Endothelial cell of umbilical vein (primary cell): ENCODE data around the gene FUNDC1. TPM values are rescaled to one million over a fixed set of nuclear protein-coding genes. Genes with fewer than 3 reads are reported as not detected.

ENCODE experiments used
- BruUV-seq: library from RNA; stranded (reverse); fragments of 400-500 nt; replicated peaks from 2 replicates; lab custom pipeline; 2021; lab: Mats Ljungman, UMichigan
- CTCF ChIA-PET: fragments of 300-600, 350-600 bp; sonication (Branson Sonifier 250); formaldehyde crosslinking; loops from one replicate; lab custom pipeline; 2021; ENCODE audit warnings: antibody characterized with exemption, inconsistent platforms; lab: Charles Lee
- POLR2A ChIA-PET: fragments of 300-600, 350-600 bp; sonication (Branson Sonifier 250); formaldehyde crosslinking; loops from one replicate; lab custom pipeline; 2021; ENCODE audit warnings: antibody characterized with exemption, inconsistent platforms; lab: Charles Lee
- DNase-seq: peaks from one replicate; pipeline ENCODE4 v3.0.0-alpha.2; 2011; ENCODE audit warnings: low read depth, low spot score
- FAIRE-seq: peaks from 2 replicates; lab custom pipeline; 2011; peaks lifted over from hg19 to GRCh38; lab: Jason Lieb, UNC
- H2AFZ ChIP-seq: 2 replicates; pipeline ENCODE4 v1.6.0; 2012; ENCODE audit warnings: low read depth, low read length, control low read depth, inconsistent platforms
- H3K27ac ChIP-seq: 2 replicates; pipeline ENCODE4 v1.5.1; 2011; ENCODE audit warnings: low read depth, mild to moderate bottlenecking, control low read depth, low read length, moderate library complexity; ENCODE audit not compliant: insufficient read depth
- H3K27me3 ChIP-seq, 2 experiments: 2 replicates each; pipeline versions ENCODE4 v1.6.0 to v1.6.1; 2011; ENCODE audit warnings: low read length in 2 of 2, mixed read lengths in 1 of 2; ENCODE audit not compliant: control insufficient read depth in 2 of 2, insufficient read depth in 2 of 2
- H3K36me3 ChIP-seq, 2 experiments: 2 replicates in 1 of 2; 3 replicates in 1 of 2; pipeline ENCODE4 v1.5.1; 2011; ENCODE audit warnings: low read length in 2 of 2, mild to moderate bottlenecking in 1 of 2, moderate library complexity in 1 of 2; ENCODE audit not compliant: control insufficient read depth in 2 of 2, insufficient read depth in 2 of 2; ENCODE audit errors: extremely low read depth in 1 of 2
- H3K4me1 ChIP-seq: 3 replicates; pipeline ENCODE4 v1.5.1; 2011; ENCODE audit warnings: mild to moderate bottlenecking, low read length; ENCODE audit not compliant: control insufficient read depth, insufficient read depth; ENCODE audit errors: extremely low read depth
- H3K4me2 ChIP-seq: 2 replicates; pipeline ENCODE4 v1.6.1; 2011; ENCODE audit warnings: low read length, control low read depth, mixed read lengths; ENCODE audit not compliant: insufficient read depth
- H3K4me3 ChIP-seq, 3 experiments: fragments of 200-600 bp in 1 of 3; sonication (generic), shearing (Covaris generic) in 1 of 3; replicated peaks in 1 of 3; 2 replicates each; pipeline ENCODE4 v1.5.1; 2011 to 2016; ENCODE audit warnings: control low read depth in 3 of 3, low read length in 3 of 3, mild to moderate bottlenecking in 2 of 3, inconsistent platforms in 1 of 3, low read depth in 1 of 3, moderate library complexity in 1 of 3; ENCODE audit not compliant: insufficient read depth in 1 of 3
- H3K79me2 ChIP-seq: 2 replicates; pipeline ENCODE4 v1.6.0; 2012; ENCODE audit warnings: low read length, inconsistent platforms; ENCODE audit not compliant: control insufficient read depth, insufficient read depth
- H3K9ac ChIP-seq: replicated peaks from 2 replicates; pipeline ENCODE3; 2011; ENCODE audit warnings: low read length, control low read depth; ENCODE audit not compliant: insufficient read depth; ENCODE audit errors: extremely low read depth
- H3K9me1 ChIP-seq: replicated peaks from 3 replicates; pipeline ENCODE4 v1.6.0; 2011; ENCODE audit warnings: mild to moderate bottlenecking, low read length; ENCODE audit not compliant: control insufficient read depth, insufficient read depth; ENCODE audit errors: extremely low read depth
- H3K9me3 ChIP-seq: replicated peaks from 2 replicates; pipeline ENCODE4 v1.5.1; 2012; ENCODE audit warnings: low read length, inconsistent platforms; ENCODE audit not compliant: control insufficient read depth, insufficient read depth
- H4K20me1 ChIP-seq: replicated peaks from 2 replicates; pipeline ENCODE3; 2011; ENCODE audit warnings: mild to moderate bottlenecking, low read length; ENCODE audit not compliant: control insufficient read depth, insufficient read depth; ENCODE audit errors: extremely low read depth
- EZH2 ChIP-seq: IDR thresholded peaks from 2 replicates; pipeline ENCODE4 v1.6.1; 2012; ENCODE audit warnings: borderline replicate concordance, low read depth, mild to moderate bottlenecking, moderate library complexity, low read length, inconsistent platforms; ENCODE audit not compliant: severe bottlenecking
- FOS ChIP-seq: IDR thresholded peaks from 2 replicates; pipeline ENCODE4 v1.6.1; 2011; ENCODE audit warnings: mild to moderate bottlenecking, low read length, moderate library complexity, borderline replicate concordance; ENCODE audit not compliant: insufficient read depth
- GATA2 ChIP-seq: IDR thresholded peaks from 2 replicates; pipeline ENCODE4 v1.7.0; 2011; ENCODE audit warnings: low read depth, mild to moderate bottlenecking, moderate library complexity, mixed read lengths, low read length; ENCODE audit not compliant: insufficient read length, insufficient read depth
- JUN ChIP-seq: IDR thresholded peaks from 2 replicates; pipeline ENCODE4 v1.6.1; 2011; ENCODE audit warnings: borderline replicate concordance, low read depth; ENCODE audit not compliant: insufficient read length, insufficient read depth
- MYC ChIP-seq: IDR thresholded peaks from one replicate; pipeline ENCODE4 v1.6.1; 2011; ENCODE audit warnings: mild to moderate bottlenecking, low read depth, low read length
- POLR2A ChIP-seq: IDR thresholded peaks from 2 replicates; pipeline ENCODE4 v1.6.1; 2012; ENCODE audit warnings: low read depth, mild to moderate bottlenecking, control low read depth, low read length
- POLR2AphosphoS5 ChIP-seq: IDR thresholded peaks from 2 replicates; pipeline ENCODE4 v1.6.1; 2012; ENCODE audit warnings: low read depth, mild to moderate bottlenecking, control low read depth, low read length, moderate library complexity; ENCODE audit not compliant: insufficient read depth
- dilution Hi-C: fragments of 300-500 bp; cut with MboI; formaldehyde crosslinking; loops from one replicate; pipeline ENCODE4 v1.15.0; 2019; ENCODE audit warnings: low sequenced_read_pairs; ENCODE audit not compliant: extremely low pct_ligation_motif_present
- intact Hi-C: fragments of 100-400 bp; cut with micrococcal nuclease; formaldehyde crosslinking; loops from one replicate; pipeline ENCODE4 v1.10.0; 2022
- polyA plus RNA-seq, 4 experiments: library from polyadenylated mRNA; depleted of rRNA in 3 of 4; stranded (reverse) in 3 of 4; unstranded in 1 of 4; fragments of >200 nt; gene quantifications; 2 replicates each; pipeline versions ENCODE4 v1.2.1 to v1.2.3, GENCODE V29; 2011 to 2012; ENCODE audit warnings: missing spikeins in 1 of 4
- total RNA-seq: library from RNA; stranded (reverse); gene quantifications from 2 replicates; pipeline ENCODE4 v1.2.3, GENCODE V29; 2021
- TF ChIP-seq, protein P1 (sequence below): IDR thresholded peaks from 2 replicates; pipeline ENCODE4 v1.6.1; 2011; ENCODE audit not compliant: insufficient read depth, insufficient read length
- TF ChIP-seq, protein P2 (sequence below), 2 donors: IDR thresholded peaks; 1 replicate in 1 of 2; 2 replicates in 1 of 2; pipeline ENCODE4 v1.5.1; 2011; ENCODE audit warnings: low read length in 2 of 2, mild to moderate bottlenecking in 2 of 2, moderate library complexity in 2 of 2, control low read depth in 1 of 2, inconsistent platforms in 1 of 2, low read depth in 1 of 2; ENCODE audit not compliant: insufficient read depth in 1 of 2; ENCODE audit errors: extremely low read depth in 1 of 2

The FUNDC1 gene
- total and polyA plus RNA-seq, 2 donors (not counting 3 experiments of a cell fraction or from before 2014, with no cell fraction given), result 10.2 to 15.4 TPM

DNA sequence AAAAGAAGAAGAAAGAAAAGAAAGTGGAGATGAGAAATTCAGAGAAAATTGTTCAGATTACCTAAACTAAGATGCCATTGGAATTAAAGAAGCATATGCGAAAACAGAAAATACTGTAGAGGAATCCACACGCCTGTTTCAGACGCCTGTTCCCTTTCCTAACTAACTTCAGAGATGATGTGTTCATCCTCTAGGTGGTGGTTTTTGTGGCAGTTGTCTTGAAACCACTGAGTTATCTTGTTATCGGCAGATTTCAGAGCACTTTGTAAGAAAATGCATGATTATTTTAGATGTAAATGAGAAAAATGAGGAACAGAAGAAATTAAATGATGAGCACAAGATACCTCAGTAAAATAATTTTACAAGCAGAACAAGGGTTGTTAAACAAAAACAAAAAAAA, 48.3 kb downstream of the FUNDC1 start:
- no peak overlapping the region for H3K4me2 ChIP-seq
- DNase-seq (no peak), FAIRE-seq (no peak)
- intact Hi-C loops (no loop called here), dilution Hi-C loops (no loop called here)
- H3K4me1 ChIP-seq, result no peaks in the 10 kb centered on the region
- H3K9me3 ChIP-seq, result no peaks in the 10 kb centered on the region
- ChIA-PET CTCF (no interaction called here), POLR2A (no interaction called here)
- H3K27ac ChIP-seq, result no peak overlapping the region
- no peaks in the 10 kb centered on the region for H4K20me1 ChIP-seq
- no peak overlapping the region for H3K9ac ChIP-seq
- no peaks in the 10 kb centered on the region for H3K9me1 ChIP-seq
- no peaks in the 10 kb centered on the region for H3K27me3 ChIP-seq
- no peak for TF ChIP-seq MYC
- TF ChIP-seq, protein P1, sequence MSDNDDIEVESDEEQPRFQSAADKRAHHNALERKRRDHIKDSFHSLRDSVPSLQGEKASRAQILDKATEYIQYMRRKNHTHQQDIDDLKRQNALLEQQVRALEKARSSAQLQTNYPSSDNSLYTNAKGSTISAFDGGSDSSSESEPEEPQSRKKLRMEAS, result no peak
- TF ChIP-seq EZH2, result no peak
- TF ChIP-seq POLR2AphosphoS5, result no peak
- no peak for TF ChIP-seq FOS
- TF ChIP-seq, protein P2, sequence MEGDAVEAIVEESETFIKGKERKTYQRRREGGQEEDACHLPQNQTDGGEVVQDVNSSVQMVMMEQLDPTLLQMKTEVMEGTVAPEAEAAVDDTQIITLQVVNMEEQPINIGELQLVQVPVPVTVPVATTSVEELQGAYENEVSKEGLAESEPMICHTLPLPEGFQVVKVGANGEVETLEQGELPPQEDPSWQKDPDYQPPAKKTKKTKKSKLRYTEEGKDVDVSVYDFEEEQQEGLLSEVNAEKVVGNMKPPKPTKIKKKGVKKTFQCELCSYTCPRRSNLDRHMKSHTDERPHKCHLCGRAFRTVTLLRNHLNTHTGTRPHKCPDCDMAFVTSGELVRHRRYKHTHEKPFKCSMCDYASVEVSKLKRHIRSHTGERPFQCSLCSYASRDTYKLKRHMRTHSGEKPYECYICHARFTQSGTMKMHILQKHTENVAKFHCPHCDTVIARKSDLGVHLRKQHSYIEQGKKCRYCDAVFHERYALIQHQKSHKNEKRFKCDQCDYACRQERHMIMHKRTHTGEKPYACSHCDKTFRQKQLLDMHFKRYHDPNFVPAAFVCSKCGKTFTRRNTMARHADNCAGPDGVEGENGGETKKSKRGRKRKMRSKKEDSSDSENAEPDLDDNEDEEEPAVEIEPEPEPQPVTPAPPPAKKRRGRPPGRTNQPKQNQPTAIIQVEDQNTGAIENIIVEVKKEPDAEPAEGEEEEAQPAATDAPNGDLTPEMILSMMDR (IDR thresholded peaks at IDR 0.05; ENCODE audit: extremely low read depth in 1 of 2, insufficient read depth in 1 of 2, low read depth in 1 of 2, low read length in 2 of 2), result no peak
- no peak for TF ChIP-seq JUN
- TF ChIP-seq POLR2A, result no peak
- TF ChIP-seq GATA2, result no peak
- no peak overlapping the region for H3K4me3 ChIP-seq
- no TSS peak for BruUV-seq
- no peaks in the 10 kb centered on the region for H3K79me2 ChIP-seq
- no peak overlapping the region for H2AFZ ChIP-seq
- no peaks in the 10 kb centered on the region for H3K36me3 ChIP-seq
